Esophagus muscularis mucosa (tissue), 4 donors: Measurements from ENCODE around the gene DLL1. TPM values are rescaled to one million over a fixed set of nuclear protein-coding genes. Genes with fewer than 3 reads are reported as not detected.

Experiments
- DNase-seq: peaks from one replicate; pipeline ENCODE4 v3.0.0-alpha.2; 2017; ENCODE audit errors: extremely low spot score
- H3K27ac ChIP-seq, 4 donors: fragments of 200-600 bp; sonication (generic); replicated peaks in 1 of 4; 1 replicate in 3 of 4; 2 replicates in 1 of 4; pipeline ENCODE4 v1.5.1; 2016 to 2019; ENCODE audit warnings: mild to moderate bottlenecking in 1 of 4
- H3K27me3 ChIP-seq, 4 donors: fragments of 200-600 bp; sonication (generic); one replicate each; pipeline versions ENCODE4 v1.5.1 to v1.6.0; 2016 to 2019
- H3K36me3 ChIP-seq, 4 donors: fragments of 200-600 bp; sonication (generic); one replicate each; pipeline ENCODE4 v1.5.1; 2016 to 2019
- H3K4me1 ChIP-seq, 4 donors: fragments of 200-600 bp; sonication (generic); one replicate each; pipeline ENCODE4 v1.5.1; 2016 to 2019
- H3K4me3 ChIP-seq, 4 donors: fragments of 200-600 bp; sonication (generic); 1 replicate in 2 of 4; 2 replicates in 2 of 4; pipeline ENCODE4 v1.5.1; 2016 to 2019; ENCODE audit warnings: mild to moderate bottlenecking in 4 of 4, moderate library complexity in 1 of 4
- H3K9me3 ChIP-seq, 4 donors: fragments of 200-600 bp; sonication (generic); 1 replicate in 3 of 4; 2 replicates in 1 of 4; pipeline ENCODE4 v1.5.1; 2016 to 2019
- EP300 ChIP-seq: sonication (generic); formaldehyde crosslinking; IDR thresholded peaks from one replicate; pipeline ENCODE4 v1.6.1; 2017; ENCODE audit warnings: antibody characterized with exemption
- POLR2A ChIP-seq: fragments of 450-650 bp; IDR thresholded peaks from one replicate; pipeline ENCODE4 v1.6.1; 2017; ENCODE audit warnings: antibody characterized with exemption, moderate library complexity, mild to moderate bottlenecking, low read depth
- POLR2AphosphoS5 ChIP-seq, 2 donors: sonication (generic); formaldehyde crosslinking; IDR thresholded peaks; one replicate each; pipeline ENCODE4 v1.6.1; 2017; ENCODE audit warnings: antibody characterized with exemption in 2 of 2
- WGBS: methylation state at CpG from one replicate; pipeline ENCODE4 v1.1.5; 2018; 5-methylcytosine and 5-hydroxymethylcytosine counted together
- intact Hi-C: fragments of 100-400 bp; cut with DNase I; formaldehyde crosslinking; loops from one replicate; pipeline ENCODE4 v1.15.1; 2023
- total RNA-seq, 4 donors: library from RNA; depleted of rRNA; stranded (reverse); fragments of >200 nt; gene quantifications; one replicate each; pipeline versions ENCODE4 v1.1.0 to v1.2.1, GENCODE V29; 2016
- TF ChIP-seq, protein P1 (sequence below), 3 experiments: fragments of 200-600 bp in 2 of 3; fragments of 450-650 bp in 1 of 3; sonication (generic) in 2 of 3; IDR thresholded peaks; one replicate each; pipeline ENCODE4 v1.5.1; 2017 to 2019; ENCODE audit warnings: antibody characterized with exemption in 3 of 3, mild to moderate bottlenecking in 2 of 3, moderate library complexity in 1 of 3

Gene DLL1
- total RNA-seq, 4 donors from 2014 or later = 3.7 to 8.8 (median 6.6) TPM

DNA sequence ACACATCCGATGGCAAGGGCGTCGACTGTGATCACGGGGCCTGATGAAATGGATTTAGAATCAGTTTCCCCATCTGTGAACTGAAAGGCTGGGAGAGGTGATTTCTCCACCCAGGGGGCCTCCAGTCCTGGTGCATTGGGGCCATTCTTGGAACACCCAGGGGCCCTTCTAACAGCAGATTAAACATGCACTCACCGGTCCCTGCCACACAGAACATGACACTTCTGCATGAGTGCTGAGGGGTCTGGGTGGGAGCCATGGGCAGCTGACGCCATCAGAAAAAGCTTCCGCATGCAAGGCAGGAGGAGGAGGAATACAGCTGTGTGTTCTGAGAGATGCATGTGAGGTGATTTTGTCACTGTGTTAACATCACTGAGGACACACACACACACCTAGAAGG, 26.8 kb downstream of the DLL1 start:
- H3K4me1 ChIP-seq = peaks cover 0 to 7% (median 2%) of the 10 kb centered on the region in 4 donors
- intact Hi-C loops = no loop called here
- H3K27ac ChIP-seq = no peak overlapping the region
- WGBS = 98% methylated on average over 5 of the region's 7 CpGs
- peaks cover 0 to 12% (median 0%) of the 10 kb centered on the region in 4 donors for H3K27me3 ChIP-seq
- DNase-seq = no peak
- H3K36me3 ChIP-seq = no peaks in the 10 kb centered on the region
- H3K4me3 ChIP-seq = no peak overlapping the region
- TF ChIP-seq POLR2AphosphoS5 (IDR thresholded peaks at IDR 0.05) (no peak), EP300 (no peak), POLR2A (no peak)
- TF ChIP-seq, protein P1, sequence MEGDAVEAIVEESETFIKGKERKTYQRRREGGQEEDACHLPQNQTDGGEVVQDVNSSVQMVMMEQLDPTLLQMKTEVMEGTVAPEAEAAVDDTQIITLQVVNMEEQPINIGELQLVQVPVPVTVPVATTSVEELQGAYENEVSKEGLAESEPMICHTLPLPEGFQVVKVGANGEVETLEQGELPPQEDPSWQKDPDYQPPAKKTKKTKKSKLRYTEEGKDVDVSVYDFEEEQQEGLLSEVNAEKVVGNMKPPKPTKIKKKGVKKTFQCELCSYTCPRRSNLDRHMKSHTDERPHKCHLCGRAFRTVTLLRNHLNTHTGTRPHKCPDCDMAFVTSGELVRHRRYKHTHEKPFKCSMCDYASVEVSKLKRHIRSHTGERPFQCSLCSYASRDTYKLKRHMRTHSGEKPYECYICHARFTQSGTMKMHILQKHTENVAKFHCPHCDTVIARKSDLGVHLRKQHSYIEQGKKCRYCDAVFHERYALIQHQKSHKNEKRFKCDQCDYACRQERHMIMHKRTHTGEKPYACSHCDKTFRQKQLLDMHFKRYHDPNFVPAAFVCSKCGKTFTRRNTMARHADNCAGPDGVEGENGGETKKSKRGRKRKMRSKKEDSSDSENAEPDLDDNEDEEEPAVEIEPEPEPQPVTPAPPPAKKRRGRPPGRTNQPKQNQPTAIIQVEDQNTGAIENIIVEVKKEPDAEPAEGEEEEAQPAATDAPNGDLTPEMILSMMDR (IDR thresholded peaks at IDR 0.05) = no peak
- H3K9me3 ChIP-seq = no peaks in the 10 kb centered on the region

DNA sequence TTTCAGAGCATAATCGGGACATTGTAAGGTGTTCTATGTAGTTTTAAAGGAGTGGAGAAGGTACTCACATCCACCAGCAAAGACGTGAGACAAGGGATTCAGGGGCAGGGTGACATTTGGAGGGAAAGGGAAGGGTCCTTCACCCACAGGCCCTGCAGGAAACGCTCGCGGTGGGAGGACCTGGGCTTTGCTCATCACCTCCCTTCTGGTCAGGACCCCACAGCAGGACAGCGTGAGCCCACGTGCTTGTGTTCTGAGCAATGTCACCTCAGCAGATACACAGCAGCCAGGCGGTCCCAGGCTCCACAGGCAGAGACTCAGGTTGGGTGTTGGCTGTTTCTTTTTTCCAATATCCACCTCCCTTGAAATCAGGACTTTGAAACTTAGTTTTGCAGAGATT, 27.5 kb downstream of the DLL1 start:
- Histone ChIP-seq H3K27me3 (peaks cover 0 to 12% (median 0%) of the 10 kb centered on the region in 4 donors), H3K4me3 (no peak overlapping the region), H3K27ac (no peak overlapping the region), H3K9me3 (no peaks in the 10 kb centered on the region), H3K4me1 (peaks cover 0 to 7% (median 2%) of the 10 kb centered on the region in 4 donors), H3K36me3 (no peaks in the 10 kb centered on the region)
- 92% methylated on average over 8 of the region's 8 CpGs for WGBS
- intact Hi-C loops = no loop called here
- no peak for DNase-seq
- TF ChIP-seq, protein P1 (IDR thresholded peaks at IDR 0.05) = no peak
- no peak for TF ChIP-seq POLR2AphosphoS5 (IDR thresholded peaks at IDR 0.05)
- no peak for TF ChIP-seq EP300
- no peak for TF ChIP-seq POLR2A

DNA sequence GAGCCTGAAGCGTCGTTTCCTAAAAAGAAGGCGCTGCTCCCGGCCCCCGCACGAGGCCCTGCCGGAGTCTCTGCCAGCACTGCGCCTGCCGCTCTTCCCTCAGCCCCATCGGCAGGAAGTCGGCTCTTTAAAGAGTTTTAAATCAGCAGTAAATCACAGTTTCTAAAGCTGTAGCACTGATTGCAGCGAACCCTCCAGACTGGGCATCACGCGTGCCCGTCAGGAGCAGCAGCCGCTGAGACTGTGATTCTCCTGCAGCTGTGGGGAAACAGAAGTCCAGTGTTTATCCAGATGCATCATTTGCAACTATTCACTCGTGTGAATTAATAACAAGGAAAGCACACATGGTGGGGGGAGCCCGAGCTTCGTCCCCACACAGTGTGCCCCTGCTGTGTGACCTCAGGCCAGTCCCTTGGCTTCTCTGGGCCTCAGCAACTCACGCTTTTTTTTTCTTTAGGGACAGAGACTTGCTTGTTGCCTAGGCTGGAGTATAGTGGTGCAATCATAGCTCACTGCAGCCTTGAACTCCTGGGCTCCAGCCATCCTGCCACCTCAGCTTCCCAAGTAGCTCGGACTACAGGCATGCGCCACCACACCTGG, 28.3 kb downstream of the DLL1 start:
- TF ChIP-seq POLR2A (no peak), EP300 (no peak), POLR2AphosphoS5 (IDR thresholded peaks at IDR 0.05) (no peak)
- TF ChIP-seq, protein P1 (IDR thresholded peaks at IDR 0.05) = no peak
- peaks cover 0 to 7% (median 2%) of the 10 kb centered on the region in 4 donors for H3K4me1 ChIP-seq
- H3K27ac ChIP-seq = no peak overlapping the region
- 75% methylated on average over 22 of the region's 22 CpGs for WGBS
- no peak for DNase-seq
- peaks cover 0 to 12% (median 0%) of the 10 kb centered on the region in 4 donors for H3K27me3 ChIP-seq
- intact Hi-C loops = no loop called here
- no peak overlapping the region for H3K4me3 ChIP-seq
- H3K9me3 ChIP-seq = no peaks in the 10 kb centered on the region
- no peaks in the 10 kb centered on the region for H3K36me3 ChIP-seq

DNA sequence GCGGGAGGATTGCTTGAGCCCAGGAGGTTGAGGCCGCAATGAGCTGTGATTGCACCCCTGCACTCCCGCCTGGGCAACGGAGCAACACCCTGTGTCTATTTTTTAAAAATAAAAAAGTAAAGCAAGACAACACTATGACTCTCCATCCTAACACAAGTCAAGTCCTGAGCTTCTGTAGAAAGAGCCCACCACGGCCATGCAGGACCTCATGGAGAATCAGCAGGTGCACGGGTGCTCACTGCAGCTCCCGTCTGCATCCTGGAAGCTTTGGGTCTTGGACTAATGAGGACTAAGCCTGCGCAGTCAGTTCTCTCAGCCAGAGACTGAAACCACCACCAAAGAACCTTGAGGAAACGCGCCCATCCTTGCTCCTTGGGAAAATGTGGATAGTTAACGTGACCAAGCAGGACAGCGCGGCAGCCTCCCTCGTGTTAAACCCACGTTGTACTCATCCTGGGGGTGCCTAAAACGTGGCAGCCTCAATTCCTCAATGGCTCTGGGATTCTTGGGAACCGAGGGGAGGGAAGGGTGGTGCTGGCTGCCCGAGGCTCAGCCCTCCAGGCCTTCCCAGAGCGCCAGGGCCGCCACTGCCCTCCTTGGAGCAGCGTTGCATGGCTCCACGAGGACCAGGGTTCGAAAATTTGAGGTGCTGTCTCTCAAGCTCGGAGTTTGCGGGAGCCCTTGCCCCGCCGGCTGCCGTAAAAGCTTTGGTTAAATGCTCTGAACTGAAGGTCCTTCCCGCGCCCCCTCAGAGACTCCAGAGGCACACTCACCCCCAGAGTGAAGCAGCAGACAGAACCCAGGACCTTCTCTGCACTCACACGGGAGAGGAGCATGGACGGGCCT, 29.0 kb downstream of the DLL1 start:
- Histone ChIP-seq H3K4me3 (no peak overlapping the region), H3K27ac (no peak overlapping the region), H3K9me3 (no peaks in the 10 kb centered on the region), H3K27me3 (peaks cover 0 to 12% (median 0%) of the 10 kb centered on the region in 4 donors), H3K4me1 (peaks cover 0 to 7% (median 2%) of the 10 kb centered on the region in 4 donors), H3K36me3 (no peaks in the 10 kb centered on the region)
- DNase-seq = no peak
- intact Hi-C loops = no loop called here
- 88% methylated on average over 30 of the region's 32 CpGs for WGBS
- no peak for TF ChIP-seq POLR2AphosphoS5 (IDR thresholded peaks at IDR 0.05)
- TF ChIP-seq, protein P1 (IDR thresholded peaks at IDR 0.05) = no peak
- no peak for TF ChIP-seq EP300
- no peak for TF ChIP-seq POLR2A
